Measurements from ENCODE around the gene HMBS.
"Not testable (repeated sequence)": the region's sequence is repeated elsewhere in the genome, so short reads cannot be mapped to it uniquely, and the experiment has no call there.

The HMBS gene

DNA sequence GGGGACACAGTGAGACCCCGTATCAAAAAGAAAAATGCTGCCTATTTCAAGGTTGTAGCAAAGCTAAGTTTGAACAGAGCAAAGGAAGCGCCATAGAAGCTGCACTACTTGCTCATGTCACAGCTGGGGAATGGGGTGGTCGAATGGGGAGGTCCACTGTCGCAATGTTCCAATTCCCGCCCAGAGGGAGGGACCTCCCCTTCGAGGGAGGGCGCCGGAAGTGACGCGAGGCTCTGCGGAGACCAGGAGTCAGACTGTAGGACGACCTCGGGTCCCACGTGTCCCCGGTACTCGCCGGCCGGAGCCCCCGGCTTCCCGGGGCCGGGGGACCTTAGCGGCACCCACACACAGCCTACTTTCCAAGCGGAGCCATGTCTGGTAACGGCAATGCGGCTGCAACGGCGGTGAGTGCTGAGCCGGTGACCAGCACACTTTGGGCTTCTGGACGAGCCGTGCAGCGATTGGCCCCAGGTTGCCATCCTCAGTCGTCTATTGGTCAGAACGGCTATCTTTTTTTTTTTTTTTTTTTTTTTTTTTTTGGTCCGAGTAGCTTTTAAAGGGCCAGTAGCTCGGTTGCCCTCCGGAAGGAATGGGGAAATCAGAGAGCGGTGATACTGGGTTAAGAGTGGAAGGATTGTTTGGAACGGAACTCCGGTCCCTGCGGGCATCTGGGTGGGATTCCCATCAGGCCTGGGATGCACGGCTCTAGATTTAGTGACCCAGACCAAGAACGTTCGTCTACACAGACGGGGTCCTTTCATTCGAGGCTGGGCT, at the start of gene HMBS:
TSS of gene HMBS (plus strand) at position 219 of the 774 bp plus-strand sequence. CDS start at position 372, 153 bp downstream.
- peak; percentile 82 to 83 for DNase-seq

DNA sequence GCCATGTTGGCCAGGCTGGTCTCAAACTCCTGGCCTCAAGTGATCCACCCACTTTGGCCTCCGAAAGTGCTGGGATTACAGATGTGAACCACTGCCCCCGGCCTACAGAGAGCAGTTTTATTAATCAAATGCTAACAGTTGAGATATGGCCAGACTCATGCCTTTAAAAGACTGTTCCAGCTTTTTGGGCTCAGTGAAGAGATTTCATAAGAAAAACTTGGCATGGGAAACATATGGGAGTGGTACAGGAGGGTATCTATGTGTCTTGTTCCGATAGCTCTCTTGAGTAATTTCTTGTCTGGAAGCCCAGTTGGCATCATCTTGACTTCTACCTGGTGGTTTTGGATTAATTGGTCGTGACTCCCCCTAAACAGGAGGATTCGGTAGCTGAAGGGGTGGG, 45.8 kb upstream of the HMBS start:
- no peak for DNase-seq

DNA sequence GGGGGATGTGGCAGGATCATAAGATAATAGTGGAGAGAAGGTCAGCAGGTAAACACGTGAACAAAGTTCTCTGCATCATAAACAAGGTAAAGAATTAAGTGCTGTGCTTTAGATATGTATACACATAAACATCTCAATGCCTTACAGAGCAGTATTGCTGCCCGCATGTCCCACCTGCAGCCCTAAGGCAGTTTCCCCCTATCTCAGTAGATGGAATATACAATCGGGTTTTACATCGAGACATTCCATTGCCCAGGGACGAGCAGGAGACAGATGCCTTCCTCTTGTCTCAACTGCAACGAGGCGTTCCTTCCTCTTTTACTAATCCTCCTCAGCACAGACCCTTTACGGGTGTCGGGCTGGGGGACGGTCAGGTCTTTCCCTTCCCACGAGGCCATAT, 45.2 kb upstream of the HMBS start:
- DNase-seq, result not testable (repeated sequence)

DNA sequence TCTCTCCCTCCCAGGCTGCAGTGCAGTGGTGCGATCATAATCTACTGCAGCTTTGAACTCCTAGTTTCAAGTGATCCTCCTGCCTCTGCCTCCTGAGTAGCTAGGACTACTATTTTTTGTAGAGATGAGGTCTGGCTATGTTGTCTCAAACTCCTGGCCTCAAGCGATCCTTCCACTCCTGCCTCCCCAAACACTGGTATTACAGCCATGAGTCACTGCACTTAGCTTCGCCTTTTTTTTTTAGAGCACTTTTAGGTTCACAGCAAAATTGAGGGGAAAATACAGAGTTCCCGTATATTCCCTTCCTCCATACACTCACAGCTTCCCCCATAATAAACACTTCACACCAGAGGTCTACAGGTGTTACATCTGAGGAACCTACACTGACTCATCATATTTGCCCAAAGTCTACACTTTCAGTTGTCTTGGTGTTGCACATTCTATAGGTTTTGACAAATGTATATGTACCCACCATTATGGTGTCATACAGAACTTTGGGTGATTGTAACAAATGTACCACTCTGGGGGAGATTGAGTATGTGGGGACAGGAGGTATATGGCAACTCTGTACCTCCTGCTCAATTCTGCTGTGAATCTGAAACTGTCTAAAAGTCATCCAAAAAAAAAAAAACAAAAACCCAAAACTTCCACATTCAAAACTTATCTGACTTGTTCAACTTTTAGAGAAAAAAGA, 42.7 kb upstream of the HMBS start:
- DNase-seq, result no peak

DNA sequence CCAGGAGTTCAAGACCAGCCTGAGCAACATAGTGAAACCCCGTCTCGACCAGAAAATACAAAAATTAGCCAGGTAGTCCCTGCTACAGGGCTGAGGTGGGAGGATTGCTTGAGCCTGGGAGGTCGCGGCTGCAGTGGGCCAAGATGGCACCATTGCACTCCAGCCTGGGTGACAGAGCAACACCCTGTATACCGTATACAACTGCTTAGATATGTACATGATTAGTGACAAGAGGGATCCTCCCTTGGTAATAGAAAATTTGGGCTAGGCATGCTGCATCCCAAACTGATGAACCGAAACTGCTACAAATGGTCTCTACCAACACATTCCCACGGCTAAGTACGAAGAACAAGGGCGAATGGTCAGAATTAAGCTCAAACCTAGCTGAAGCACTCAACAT, 41.8 kb upstream of the HMBS start:
- no peak for DNase-seq

DNA sequence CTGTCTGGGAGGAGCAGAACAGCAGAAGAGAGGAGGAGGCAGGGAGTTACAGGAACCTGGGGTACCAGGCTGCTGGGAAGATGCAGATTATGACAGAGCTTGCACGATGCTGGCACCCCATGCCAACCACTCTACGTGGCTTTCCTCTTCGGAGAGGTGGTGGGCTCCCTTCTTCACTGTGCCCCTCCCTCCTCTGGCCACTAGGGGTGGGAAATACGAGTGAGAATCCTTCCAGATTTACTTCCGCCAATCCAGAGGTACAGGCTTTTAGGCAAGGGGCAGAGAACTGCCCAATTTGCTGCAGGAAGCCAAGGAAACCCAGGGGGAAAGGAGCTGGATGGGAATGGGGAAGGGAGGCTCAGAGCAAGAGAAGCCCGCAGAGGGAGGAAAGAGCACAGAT, 40.0 kb upstream of the HMBS start:
- no peak for DNase-seq

DNA sequence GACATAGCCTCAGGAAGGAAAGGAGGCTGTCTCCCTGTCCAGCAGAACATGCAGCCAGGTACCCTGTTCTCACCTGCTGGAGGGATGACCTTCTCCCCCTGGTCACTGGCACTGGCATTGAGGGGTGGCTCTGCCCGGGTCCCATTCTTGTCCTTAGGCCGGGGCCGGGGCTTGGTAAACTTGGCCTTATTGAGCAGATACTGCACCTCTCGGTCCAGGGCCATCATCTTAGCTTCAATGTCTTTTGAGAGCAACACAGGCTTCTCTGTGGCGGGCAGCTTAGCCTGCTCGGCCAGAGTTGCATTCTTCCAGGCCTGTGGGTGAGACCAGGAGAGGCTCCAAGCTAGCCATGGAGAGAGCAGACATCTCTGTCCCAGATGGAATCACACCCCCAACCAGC, 38.2 kb upstream of the HMBS start:
- DNase-seq, result no peak

DNA sequence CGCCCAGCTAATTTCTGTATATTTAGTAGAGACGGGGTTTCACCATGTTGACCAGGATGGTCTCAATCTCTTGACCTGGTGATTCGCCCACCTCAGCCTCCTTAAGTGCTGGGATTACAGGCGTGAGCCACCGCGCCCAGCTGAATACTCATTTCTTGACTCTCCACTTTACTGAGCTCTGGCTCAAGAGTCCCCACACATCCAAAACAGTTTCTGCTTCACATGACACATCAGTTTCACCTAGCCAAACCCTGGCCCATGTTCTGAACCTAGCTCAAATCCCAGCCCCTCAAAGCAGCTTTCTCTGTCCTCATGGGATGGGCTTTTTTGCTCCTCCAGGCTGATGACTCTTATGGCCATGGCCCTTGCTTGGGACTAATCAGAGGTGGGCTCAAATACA, 37.5 kb upstream of the HMBS start:
- no peak for DNase-seq

DNA sequence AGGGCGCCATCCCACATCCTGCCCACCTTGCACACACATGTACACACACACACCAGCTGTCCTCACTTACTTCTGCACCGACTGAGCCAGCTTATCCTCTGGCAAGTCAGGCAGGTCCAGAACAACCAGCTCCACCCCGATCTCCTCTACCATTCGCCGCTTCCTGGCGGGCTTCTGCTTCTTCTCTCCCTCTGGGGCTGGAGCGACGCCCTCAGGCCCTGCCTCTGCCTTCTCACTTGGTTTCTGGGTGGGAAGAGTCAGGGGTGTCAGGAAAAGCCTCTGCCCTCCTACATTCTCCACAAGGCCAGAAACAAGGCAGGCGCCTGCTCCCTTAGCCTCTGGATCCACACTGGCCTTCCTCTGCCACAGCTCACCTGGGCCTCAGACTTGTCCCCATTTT, 36.0 kb upstream of the HMBS start:
- no peak for DNase-seq

DNA sequence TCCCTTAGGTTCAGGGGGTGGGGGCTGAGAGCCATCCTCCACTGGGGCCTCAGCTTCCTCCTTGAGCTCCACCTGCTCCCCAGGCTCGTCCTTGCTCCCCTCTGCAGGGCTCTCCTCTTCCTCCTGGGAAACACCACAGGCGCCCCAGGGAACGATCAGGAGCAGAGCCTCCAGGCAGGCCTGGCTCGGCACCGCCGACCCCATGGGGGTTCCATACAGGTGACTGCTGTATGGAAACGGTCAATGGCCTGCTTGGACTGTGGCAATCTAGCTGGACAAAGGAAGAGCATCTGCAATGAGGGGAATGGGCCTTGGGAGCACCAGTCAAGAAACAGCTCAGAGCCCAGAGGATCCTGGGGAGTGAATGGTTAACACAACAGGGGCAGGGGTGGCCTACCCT, 35.6 kb upstream of the HMBS start:
- no peak for DNase-seq

DNA sequence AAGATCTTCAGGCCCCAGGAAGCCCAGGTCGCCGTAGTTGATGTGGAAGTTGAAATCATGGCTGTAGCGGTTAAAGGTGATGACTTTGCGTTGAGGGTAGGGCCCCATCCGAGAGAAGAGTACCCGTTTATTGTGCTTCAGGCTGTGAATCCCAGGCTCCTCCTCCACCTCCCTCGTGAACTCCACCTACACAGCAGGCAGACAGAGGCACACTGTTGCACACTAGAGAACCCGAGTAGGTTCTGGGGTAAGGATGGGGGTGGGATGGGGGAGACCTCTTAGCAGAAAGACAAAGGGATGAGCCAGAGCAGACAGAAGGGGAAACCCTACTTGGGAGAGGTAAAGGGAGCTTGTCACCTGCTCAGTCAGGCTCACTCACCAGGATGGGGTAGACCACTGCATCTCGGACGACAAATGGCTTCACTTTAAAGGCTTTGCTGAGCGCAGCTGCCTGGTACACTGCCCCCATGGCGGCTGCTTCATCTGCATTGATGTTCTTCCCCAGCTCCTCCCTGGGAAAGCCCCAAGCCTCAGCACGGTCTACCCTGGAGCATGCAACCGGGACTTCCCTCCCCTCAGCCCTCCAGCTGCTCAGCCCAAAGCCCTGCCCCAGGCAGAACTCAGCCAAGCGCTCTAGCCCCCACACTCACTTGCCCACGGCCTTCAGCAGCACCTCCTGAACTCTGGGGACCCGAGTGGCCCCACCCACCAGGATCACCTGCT, 33.1 kb upstream of the HMBS start:
- DNase-seq, result no peak

DNA sequence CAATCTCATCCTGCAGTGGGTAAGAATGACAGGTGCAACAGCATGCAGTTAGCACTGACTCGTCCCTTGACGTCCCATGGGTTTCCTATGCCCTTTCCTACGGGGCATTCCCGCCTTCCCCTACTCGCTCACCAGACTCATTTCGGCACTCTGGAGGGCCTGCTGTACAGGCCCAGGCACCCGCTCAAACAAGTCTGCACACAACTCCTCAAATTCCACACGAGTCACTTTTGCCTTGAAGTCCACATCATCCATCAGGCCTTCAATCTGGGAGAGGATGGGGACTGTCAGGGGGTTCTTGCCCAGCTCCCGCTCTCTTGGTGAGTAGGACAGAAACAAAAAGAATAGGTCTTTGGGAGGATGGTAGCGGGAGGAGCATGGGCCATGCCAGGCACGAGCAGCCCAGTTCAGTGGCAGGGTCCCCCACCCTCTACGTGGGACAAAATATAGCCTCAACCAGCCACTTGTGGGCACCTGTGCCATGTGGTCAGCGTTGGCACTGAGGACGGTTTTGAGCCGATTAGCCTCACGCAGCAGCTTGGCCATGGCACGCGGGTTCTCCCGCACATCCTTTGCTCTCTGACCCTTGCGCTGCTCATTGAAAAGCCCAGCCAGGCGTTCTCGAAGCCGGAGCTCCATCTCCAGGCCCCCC, 32.4 kb upstream of the HMBS start:
- no peak for DNase-seq

DNA sequence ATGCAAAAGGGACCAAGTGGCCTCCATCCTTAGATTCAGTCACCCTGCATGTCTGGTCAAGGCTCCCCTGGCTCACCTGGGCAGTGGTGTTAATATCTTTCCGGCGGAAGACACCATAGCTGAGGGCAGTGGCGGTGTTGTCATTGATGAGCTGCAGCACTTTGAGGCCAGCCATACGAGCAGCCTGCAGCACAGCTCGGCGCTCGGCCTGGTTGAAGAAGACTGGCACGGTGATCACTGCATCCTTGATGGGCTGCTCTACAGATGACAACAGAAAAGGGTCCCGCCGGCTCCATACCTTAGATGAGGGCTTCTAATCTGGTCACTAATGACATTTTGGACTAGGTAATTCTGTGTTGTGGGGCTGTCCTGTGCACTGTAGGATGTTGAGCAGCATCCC, 30.3 kb upstream of the HMBS start:
- no peak for DNase-seq

DNA sequence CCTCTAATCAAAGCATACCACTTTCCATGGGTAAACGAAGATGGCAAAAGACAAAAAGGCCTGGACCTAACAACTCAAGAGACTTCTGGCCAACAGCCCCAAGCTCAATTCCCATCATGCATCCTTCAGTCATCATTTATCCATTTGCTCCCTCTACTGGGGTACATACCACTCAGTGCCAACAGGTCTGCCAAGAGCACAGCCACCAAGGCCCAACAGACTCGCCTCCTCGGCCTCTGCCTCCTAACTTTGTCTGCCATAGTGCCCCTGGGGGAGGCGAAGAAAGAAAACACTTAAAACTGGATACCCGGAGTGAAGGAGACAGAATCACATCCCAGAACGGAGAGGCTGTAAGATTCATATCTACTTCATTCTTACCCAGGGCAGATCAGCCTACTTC, 28.8 kb upstream of the HMBS start:
- no peak for DNase-seq

DNA sequence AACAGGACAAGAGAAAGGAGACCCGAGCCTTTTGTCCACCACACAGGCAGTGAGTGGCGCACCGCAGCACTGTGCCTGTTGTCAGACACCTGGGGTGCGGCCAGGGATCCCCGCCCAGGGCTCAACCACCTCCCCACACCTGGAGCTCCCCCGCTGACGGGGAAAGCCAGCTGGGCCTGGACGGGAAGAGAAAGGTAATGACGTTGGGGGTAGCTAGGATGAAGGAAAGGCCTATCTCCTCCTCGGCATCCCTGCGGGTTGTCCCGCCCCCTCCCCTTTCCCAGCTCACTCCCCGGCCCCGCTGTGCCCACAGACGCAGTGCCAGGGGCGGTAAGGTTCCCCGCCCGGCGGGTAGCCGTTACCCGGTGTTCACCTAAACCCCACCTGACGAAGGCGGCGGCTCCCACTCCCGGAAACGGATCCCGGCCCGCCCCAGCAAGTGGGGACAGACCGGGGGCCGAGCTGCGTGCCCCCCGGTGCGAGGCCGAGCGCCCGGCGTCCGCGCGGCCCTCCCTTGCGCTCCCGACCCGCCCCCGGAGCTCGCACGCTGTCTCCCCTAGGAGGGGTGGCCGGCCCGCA, 28.2 kb upstream of the HMBS start:
- DNase-seq, result peak in 1 of 2 donors; percentile 20

DNA sequence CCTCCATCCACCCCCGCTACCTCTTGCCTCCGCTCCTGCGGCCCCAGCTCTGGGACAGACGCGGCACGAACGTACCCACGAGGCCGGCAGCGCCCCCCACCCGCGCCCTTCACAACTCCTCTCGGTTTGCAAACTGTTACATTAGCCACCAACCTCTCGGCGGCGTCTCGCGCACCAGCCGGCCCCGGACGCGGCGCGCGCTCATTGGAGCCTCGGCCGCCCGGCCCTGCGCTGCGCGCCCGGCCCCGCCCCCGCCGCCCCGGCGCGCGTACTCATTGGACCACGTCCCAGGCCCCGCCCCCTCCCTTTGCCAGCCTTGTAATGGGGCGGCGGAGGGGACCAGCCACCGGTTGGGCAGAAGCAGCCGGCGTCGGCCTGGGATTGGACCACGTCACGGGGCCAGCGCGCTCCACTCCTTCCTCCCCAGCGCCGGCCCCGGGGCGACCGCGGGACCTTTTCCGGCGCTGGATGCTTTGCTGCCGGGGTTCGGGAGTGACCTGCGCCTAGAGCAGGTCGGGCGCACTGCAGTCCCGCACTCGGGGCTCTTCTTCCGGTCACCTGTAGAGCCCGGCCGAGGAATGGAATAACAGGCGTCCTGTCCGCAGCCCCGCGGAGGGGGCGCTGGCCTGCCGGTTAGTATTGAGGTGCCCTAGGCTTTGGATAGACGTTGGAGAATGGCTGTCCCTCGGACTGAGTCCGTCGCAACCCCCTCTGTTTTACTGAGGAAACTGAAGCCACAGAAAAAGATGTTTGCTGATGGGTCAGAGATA, 27.5 kb upstream of the HMBS start, which contains the start of gene HYOU1:
TSS of gene HYOU1 (minus strand) at position 206 of the 770 bp plus-strand sequence. CDS start 1,045 bp downstream, outside the sequence.
- DNase-seq, result peak; percentile 99

DNA sequence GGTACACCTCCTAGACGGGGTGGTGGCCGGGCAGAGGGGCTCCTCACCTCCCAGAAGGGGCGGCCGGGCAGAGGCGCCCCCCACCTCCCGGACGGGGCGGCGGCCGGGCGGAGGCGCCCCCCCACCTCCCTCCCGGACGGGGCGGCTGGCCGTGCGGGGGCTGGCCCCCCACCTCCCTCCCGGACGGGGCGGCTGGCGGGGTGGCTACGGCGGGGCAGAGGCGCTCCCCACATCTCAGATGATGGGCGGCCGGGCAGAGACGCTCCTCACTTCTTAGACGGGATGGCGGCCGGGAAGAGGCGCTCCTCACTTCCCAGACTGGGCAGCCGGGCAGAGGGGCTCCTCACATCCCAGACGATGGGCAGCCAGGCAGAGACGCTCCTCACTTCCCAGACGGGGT, 25.6 kb upstream of the HMBS start:
- not testable (repeated sequence) for DNase-seq

DNA sequence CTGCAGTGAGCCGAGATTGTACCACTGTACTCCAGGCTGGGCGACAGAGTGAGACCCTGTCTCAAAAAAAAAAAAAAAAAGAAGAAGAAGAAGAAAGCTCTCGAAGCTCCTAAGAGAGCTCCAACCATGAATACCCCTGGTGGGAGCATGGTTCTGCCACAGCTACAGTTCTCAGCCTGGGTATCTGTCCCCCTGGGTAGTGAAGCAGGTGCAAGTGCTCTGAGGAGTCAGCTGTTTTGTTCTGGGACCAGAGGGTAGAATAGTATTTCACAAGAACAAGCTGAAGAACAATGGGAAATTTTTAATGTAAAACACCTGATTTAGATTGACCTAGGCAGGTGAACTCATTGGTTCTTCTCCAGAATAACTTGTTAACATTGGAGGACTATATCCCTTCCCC, 23.4 kb upstream of the HMBS start:
- DNase-seq, result no peak

DNA sequence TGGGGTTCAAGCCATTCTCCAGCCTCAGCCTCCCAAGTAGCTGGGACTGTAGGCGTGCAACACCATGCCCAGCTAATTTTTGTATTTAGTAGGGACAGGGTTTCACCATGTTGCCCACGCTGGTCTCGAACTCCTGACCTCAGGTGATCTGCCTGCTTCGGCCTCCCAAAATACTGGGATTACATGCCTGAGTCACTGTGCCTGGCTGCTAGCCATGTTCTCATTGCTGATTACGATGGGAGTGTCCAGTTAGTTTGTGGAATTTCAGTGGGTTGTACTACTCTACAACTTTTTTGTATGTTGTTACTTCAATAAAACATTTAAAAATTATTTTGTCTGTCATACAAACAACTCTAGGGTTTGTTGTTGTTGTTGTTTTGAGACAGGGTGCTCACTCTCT, 21.9 kb upstream of the HMBS start:
- no peak for DNase-seq

DNA sequence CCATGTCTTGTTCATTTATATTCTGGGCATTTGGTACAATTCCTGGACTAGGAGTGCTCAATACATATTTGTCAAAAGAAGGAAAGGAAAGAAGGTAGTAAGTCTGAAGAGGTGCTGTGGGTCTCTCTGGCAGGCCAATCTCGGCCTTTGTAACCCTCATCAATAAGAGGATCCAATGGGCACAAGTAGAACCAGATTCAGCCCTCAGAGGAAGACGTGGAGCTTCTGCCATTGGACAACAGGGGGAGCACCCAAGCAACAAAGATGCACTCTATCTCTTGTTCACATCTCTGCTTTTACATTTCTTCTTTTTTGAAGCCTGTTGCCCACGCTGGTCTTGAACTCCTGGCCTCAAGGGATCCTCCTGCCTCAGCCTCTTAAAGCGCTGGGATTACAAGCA, 19.3 kb upstream of the HMBS start:
- DNase-seq, result peak in 1 of 2 donors; percentile 25

DNA sequence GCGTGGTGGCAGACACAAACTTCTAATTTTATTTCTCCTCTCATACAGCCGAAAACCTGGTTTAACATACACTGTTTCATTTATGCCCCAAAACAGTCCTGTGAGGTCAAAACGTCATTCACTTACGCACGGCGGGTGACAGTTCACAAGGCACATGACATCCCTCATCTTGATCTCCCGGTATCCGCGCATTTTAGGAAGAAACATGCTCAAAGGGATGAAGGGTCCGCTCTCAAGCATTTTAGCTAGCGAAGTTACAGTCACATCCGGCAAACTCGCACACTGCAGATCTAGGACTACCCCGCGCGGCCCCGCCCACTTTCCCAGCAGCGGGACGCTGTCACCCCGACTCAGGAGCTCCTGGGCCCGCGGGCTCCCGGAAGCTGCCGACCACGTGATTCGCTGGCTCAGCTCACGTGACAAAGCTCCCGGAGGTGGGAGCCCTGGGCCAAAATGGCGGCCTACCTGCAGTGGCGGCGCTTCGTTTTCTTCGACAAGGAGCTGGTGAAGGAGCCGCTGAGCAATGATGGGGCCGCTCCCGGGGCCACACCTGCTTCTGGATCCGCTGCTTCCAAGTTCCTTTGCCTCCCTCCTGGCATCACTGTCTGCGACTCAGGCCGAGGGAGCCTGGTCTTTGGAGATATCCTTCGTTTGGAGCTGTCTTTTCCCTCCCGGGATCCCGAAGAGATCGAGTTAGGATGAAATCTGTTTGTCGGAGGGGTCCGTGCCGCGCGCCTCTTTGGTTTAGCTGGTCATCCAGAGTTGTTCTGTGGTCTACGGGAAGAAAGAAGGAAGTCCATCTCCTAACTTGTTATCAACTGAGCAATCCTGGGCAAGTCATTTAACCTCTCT, 17.1 kb upstream of the HMBS start, which contains the start of gene VPS11:
TSS of gene VPS11 (plus strand) at position 448 of the 852 bp plus-strand sequence. CDS start at position 454, 6 bp downstream.
- DNase-seq, result peak; percentile 97

All from stimulated activated CD4-positive, alpha-beta T cell treated with anti-CD3 and anti-CD28 coated beads, Interleukin-2, amount 100 ng/mL, for 48 hours (primary cell).